Activated CD4-positive, alpha-beta T cell treated with anti-CD3 and anti-CD28 coated beads, Interleukin-2, Interleukin-4, amounts not matched to agents 100 ng/mL and 50 ng/mL, durations not matched to agents 16 hours and 8 hours (primary cell): ENCODE results near the gene EPHA2.
"Not testable (repeated sequence)": the region's sequence is repeated elsewhere in the genome, so short reads cannot be mapped to it uniquely, and the experiment has no call there.

Experiments
- DNase-seq: peaks from one replicate; pipeline ENCODE4 v3.0.0-alpha.2; 2020; ENCODE audit warnings: low spot score

Gene EPHA2

DNA sequence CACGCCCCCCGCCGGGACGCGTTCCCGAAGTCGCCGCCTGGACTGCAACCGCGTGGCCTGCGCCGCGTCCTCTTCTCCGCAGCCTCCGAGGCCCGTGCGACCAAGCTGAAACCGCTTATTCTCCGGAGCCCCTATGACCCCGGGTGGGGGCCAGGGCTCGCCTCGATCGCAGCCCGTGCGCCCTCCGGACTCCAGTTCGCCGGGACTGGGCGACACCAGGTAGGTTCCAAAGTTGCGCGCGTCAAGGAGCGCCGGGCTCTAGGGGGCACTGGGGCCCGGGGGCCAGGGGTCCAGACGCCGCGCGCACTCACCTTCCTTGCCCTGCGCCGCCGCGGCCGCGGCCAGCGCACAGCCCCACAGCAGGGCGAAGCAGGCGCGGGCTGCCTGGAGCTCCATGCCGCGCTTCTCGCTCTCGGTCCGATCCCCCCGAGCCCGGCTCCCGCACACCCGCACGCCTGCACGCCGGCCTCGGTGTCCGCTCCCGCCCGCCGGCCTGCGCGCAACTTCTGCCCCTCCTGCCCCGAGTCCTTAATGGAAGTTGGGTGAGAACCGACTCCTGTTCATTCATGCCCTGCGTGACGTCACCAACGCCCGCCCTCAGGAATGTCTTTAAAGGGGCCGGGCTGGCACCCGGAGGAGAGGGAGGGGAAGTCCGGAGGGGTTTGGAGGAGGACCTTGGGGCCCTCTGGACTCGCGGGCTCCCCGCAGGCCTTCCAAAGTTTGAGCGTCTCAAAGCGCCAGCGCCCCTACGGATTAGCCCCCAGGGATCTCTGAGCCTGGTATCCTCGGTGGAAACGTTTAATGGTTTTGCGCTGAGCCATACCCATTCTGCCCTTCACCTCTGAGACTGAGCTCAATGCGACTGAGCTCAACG is at the start of gene EPHA2:
Gene EPHA2, minus strand, starts transcription at position 533 of the 874 bp plus-strand sequence. Its CDS starts 137 bp downstream, at position 396.
- DNase-seq: no peak

DNA sequence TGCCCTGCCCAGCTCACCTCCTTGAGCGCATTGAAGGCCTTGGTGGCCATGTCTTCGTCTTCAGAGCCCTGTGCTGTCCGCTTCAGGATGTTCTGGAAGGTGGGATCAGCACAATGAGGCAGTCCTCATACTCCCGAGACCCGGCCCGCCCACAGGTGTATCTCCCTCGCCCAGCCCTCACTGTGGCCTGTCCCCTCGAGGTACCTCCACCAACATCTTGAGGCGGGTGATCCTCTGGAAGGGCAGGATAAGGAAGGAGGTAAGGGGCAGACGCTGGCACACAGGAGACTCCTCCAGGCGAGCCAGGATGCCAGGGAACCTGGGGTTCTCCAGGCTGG is 49.4 kb upstream of the EPHA2 start:
- no peak for DNase-seq

DNA sequence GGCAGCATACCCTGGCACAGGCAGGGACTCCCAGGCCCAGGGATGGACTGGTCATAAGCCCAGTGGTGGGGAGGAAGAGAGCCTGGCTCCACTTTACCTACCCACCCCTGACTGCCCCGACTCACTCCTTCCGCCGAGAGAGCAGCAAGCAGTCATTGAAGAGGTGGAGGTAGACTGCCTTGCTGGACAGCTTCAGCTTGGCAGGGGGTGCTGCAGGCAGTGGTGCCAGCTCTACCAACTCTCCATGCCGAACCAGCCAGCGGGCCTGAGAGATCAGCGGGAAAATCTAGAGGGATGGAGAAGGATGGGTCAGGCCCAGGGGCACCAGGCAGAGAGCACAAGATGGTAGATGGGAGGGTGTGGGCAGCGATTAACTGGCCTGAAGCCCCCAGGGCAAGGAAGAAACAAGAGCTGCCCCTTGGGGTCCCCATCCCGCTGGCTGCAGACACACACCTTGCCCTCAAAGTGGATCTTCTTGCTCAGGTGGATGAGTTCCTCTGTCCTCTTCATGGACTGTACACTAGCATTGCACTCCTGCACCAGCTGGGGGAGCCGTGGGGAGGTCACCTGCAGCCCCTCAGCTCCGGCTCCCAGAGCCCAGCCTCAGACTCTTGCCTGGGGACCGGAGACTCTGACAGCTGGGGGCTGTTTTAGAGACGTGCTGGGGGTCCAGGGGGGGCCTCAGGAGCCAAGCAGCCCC is 48.9 kb upstream of the EPHA2 start:
- peak; percentile 17 for DNase-seq

DNA sequence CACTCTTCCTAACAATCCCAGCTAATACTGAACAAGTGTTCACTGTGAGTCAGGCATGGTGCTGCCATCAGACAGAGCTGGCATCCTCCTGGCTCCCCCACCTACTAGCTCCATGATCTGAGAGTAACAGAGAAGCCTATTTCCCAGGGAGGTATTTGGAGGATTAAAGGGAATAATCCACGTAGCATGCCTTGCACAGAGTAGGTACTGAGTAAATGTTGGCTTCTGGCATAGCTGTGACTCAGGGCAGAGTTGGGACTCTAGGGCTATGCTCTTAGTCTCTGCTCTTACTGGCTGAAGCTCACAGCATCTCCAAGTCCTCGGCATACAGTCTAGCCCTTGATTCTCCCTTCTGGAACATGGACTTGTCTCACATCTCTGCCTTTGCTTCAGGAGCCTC is 48.3 kb upstream of the EPHA2 start:
- no peak for DNase-seq

DNA sequence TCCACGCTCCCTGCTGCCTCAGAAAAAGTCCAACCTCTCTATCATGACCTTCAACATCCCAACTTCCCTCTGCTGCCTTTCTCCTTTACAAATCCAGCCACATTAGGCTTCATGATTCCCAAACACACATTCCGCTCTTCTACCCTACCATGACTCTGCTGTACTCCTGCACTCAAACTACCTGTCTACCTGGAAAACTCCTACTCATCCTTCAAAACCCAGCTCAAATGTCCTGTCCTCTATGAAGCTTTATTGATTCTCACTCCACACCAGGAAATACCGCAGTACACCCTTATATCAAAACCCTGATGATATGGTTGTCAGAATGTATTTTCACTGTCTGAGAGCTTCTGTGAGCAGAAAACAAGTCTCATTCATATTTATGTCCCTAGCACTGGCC is 47.7 kb upstream of the EPHA2 start:
- no peak for DNase-seq

DNA sequence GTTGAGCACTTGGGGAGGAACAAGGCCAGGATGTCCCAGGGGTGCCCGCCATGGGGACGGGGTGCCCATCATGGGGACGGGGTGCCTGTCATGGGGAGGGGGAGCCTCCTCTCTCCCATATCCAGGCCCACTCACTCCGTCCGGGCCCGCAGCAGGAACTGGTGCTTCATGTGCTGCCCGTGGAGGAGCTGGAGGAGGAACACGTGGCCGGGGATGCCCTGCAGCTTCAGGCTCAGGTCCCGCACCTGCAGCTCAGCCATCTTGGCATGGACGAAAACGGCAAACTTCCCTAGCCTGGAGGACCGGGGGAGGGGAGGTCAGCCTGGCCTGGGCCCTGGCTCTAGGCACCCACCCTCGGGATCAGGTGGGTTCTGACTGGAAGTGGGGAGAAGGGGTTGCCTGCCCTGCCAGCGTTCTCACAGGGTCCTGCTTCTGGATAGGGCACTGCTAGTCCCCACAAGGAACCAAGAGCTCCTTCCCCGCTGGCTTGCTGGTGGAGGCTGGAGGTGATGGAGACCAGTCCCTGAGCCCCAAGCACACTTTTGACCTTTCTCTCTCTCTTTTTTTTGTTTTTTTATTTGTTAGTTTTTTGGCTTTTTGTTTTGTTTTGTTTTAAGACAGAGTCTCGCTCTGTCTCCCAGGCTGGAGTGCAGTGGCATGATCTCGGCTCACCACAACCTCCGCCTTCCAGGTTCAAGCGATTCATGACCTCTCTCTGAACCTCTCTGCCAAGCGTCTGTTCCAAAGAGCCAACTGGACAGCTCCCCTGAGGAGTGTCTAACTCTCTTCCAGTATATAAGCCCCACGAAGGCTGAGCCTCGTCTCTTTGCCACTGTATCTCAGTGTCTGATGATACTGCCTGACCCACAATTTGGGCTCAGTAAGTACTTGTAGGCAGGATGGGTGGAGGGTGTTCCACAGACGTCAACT is 46.7 kb upstream of the EPHA2 start:
- DNase-seq: no peak

DNA sequence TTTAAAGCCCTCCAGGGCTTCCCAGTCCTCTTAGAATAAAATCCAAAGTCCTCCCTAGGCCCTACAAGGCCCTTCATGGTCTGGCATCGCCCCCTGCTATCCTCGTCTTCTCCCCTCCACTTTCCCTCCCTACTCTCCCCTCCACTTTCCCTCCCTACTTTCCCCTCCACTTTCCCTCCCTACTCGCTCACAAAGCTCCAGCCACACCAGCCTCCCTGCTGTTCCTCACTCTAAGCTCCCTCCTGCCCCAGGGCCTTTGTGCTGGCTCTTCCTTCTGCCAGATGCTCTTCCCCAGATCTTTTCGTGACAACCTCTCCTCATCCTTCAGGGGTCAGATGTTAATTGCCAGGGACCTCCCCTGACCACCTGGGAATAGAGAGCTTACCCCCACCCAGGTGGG is 43.8 kb upstream of the EPHA2 start:
- no peak for DNase-seq

- no peak for DNase-seq
Measured at GRCh38 chr1:16199157-16199501, 43.3 kb upstream of the EPHA2 start.

DNA sequence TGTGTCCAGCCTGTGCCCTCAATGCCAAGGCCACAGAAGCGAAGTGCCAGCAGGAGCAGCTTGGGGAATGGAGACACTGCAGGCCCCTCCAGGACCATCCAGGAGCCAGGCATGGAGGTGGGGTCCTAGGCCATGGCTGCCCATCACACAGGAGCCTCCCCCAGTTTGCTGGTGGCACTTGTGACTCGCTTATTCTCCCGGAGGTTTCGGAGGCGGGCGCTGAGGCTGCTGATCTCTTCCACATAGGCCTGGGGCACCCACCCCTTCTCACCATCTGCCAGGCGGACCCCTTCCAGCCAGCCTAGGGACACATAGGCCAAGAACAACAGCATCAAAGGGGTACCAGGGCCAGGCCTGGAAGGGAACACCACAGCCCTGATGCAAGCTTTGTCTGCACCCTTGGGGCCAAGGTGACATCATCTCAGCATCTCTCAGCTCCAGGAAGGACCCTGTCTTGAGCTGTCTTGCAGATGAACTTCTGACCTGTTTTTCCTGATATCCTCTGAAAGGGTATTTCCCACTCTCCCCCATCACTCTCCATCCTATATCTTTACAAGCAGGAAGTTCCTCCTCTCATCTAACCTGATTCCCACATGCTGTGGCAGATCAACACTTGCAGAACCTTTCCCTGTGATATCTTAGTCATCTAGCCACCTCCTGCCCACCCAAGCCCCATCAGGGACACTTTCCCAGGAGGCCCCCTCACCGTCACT is 42.7 kb upstream of the EPHA2 start:
- no peak for DNase-seq

DNA sequence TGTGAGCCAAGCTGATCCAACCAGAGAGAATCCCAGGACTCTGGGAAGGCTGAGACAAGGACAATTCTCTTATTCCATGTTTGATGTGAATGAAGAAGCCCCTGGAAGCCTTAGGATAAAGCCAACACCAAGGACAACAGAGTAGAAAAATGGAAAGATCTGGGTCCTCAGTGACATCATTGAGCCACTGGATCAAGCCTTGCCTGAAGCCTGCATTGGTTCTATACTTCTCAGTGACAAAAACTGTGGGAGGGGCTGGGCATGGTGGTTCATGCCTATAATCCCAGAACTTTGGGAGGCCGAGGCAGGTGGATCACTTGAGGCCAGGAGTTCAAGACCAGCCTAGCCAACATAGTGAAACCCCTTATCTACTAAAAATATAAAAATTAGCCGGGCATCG is 41.0 kb upstream of the EPHA2 start:
- DNase-seq: no peak

DNA sequence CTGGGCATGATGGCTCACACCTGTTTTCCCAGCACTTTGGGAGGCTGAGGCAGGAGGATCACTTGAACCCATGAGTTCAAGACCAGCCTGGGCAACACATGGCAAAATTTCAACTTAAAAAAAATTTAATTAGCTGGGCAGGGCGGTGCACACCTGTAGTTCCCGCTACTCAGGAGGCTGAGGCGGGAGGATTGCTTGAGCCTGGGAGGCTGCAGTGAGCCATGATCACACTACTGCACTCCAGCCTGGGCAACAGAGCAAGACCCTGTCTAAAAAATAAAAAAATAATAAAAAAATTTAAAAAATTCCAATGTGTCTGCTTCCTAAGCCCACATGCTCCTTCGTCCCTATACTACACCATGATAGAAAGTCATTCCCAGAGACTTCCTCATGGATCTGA is 40.3 kb upstream of the EPHA2 start:
- DNase-seq: not testable (repeated sequence)

- DNase-seq: no peak
Measured at GRCh38 chr1:16195518-16195905, 39.6 kb upstream of the EPHA2 start.

DNA sequence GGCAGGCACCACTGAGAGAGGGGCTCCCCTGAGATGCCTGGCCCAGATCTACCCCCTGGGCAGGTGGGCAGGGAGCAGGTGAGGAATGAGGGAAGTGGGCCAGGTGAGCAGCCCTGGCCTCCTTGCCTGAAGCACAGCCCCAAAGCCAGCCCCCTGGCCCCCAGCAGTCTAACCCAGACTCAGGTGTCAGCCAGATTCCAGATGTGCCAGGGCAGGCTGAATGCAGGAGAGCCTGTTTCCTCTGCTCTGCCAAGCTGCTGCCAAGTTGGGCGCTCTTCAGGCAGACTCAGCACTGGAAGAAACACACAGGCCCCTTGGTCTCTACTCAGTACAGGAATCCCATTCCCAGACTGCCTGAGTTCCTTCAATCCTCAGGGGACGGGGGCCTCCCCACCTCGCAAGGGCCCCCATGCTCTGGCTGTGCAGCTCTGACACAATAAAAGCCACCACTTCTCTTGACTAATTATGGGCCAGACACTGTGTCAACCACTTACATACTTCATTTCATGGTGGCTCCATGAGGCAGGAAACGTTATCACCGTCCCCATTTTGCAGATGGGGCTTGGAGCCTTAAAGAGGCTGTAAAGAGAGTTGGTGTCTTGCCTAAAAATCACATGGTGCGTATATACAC is 36.2 kb upstream of the EPHA2 start:
- no peak for DNase-seq

- no peak for DNase-seq
Measured at GRCh38 chr1:16191309-16191708, 35.4 kb upstream of the EPHA2 start.

- no peak for DNase-seq
Measured at GRCh38 chr1:16189921-16190621, 34.2 kb upstream of the EPHA2 start.

DNA sequence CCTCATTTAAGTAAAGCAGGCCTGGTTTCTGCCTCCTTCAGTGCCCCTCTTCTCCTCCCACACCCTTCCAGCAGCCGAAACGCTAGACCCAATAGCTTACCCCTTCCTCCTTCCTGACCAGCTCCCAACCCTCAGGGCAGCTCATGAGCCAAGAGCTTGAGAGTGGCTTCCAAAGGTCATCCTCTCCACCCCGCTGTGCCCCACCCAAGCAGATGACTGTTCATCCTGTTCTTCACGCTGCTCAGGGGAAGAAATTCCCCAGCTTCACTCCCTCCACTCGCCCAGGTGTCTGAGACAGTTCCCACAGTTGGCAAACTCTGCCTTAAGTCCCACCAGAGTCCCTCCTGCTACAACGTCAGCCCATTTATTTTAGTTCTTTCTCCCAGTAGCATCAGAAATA is 33.1 kb upstream of the EPHA2 start:
- DNase-seq: no peak

DNA sequence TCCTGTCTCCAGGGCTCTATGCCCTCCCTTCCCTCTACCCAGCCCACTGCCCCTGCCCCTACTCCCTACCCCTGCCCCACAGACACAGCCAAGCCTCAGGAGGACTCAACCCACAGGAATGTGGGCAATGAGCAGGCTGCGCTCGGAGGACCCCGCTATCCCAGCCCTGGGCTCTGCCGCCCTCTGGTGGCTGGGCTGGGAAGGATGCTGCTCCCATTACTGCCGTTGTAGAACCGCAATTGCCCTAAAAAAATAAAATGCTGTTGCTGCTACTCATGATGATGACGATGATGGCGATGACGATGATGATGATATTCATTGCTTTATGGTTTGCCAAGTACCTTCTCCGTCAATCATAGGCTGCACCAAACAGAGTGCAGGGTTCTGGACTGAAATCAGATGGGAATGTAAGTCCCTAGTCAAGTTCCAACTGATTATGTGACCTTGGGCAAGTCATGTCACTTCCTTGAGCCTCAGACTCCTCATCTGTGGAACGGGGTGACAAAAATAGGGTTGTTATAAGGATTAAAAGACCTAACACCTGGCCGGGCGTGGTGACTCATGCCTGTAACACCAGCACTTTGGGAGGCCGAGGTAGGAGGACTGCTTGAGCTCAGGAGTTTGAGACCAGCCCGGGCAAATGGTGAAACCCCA is 32.0 kb upstream of the EPHA2 start:
- peak; percentile 75 for DNase-seq

GRCh38 chr1:16186655-16187235 is 30.9 kb upstream of the EPHA2 start:
- DNase-seq: no peak

GRCh38 chr1:16184557-16185303 is 28.9 kb upstream of the EPHA2 start:
- DNase-seq: no peak
